ENCODE results near the gene DNAJB12.

GRCh38 chr10:72298592-72299519 is 55.9 kb downstream of the DNAJB12 start:
- TF ChIP-seq EZH2 (IDR thresholded peaks at IDR 0.05) (no peak), POLR2AphosphoS5 (IDR thresholded peaks at IDR 0.05; ENCODE audit: borderline replicate concordance, low read depth, low read length) (no peak)
